PC-9 (cell line): ENCODE results near the gene SERPINB8. TPM values are rescaled to one million over a fixed set of nuclear protein-coding genes. Genes with fewer than 3 reads are reported as not detected.

ENCODE experiments used
- BruUV-seq: library from RNA; stranded (reverse); fragments of 400-500 nt; replicated peaks from 2 replicates; lab custom pipeline; 2021; lab: Mats Ljungman, UMichigan
- CTCF ChIA-PET: fragments of 300-600 bp; sonication (Branson Sonifier 250); formaldehyde crosslinking; loops from one replicate; lab custom pipeline; 2022; ENCODE audit warnings: antibody characterized with exemption; lab: Charles Lee
- POLR2A ChIA-PET: fragments of 300-600 bp; sonication (Branson Sonifier 250); formaldehyde crosslinking; loops from one replicate; lab custom pipeline; 2022; ENCODE audit warnings: antibody characterized with exemption; ENCODE audit not compliant: unreplicated experiment; lab: Charles Lee
- DNase-seq, 2 experiments: peaks; one replicate each; pipeline versions ENCODE4 v3.0.0 to v3.0.0-alpha.2; 2015 to 2022; ENCODE audit warnings: mixed read lengths in 1 of 2
- H2AFZ ChIP-seq: fragments of 200-600 bp; sonication (generic); 2 replicates; pipeline ENCODE4 v1.8.1; 2017; ENCODE audit warnings: antibody characterized with exemption
- H3F3A ChIP-seq: fragments of 200-600 bp; sonication (generic); 2 replicates; pipeline ENCODE4 v1.8.1; 2017; ENCODE audit warnings: antibody characterized with exemption, mild to moderate bottlenecking, low read depth; ENCODE audit not compliant: insufficient read depth
- H3K27ac ChIP-seq: fragments of 200-600 bp; sonication (generic); 2 replicates; pipeline ENCODE4 v1.6.1; 2016; ENCODE audit warnings: mixed run types
- H3K27me3 ChIP-seq: fragments of 200-600 bp; sonication (generic); 2 replicates; pipeline ENCODE4 v1.6.1; 2016; ENCODE audit warnings: low read depth, mixed run types; ENCODE audit not compliant: insufficient read depth
- H3K36me3 ChIP-seq: fragments of 200-600 bp; sonication (generic); 2 replicates; pipeline ENCODE4 v1.6.1; 2016; ENCODE audit warnings: low read depth, mixed run types
- H3K4me1 ChIP-seq: fragments of 200-600 bp; sonication (generic); replicated peaks from 2 replicates; pipeline ENCODE4 v1.6.1; 2016; ENCODE audit warnings: mixed run types; ENCODE audit not compliant: insufficient read depth
- H3K4me2 ChIP-seq: fragments of 200-600 bp; sonication (generic); 2 replicates; pipeline ENCODE4 v1.6.1; 2017; ENCODE audit warnings: mixed run types
- H3K4me3 ChIP-seq: fragments of 200-600 bp; sonication (generic); 2 replicates; pipeline ENCODE4 v1.6.1; 2016; ENCODE audit warnings: mixed run types
- H3K79me2 ChIP-seq: fragments of 200-600 bp; sonication (generic); 2 replicates; pipeline ENCODE4 v1.6.1; 2017; ENCODE audit warnings: low read depth, mixed run types
- H3K9me2 ChIP-seq: fragments of 200-600 bp; sonication (generic); 2 replicates; pipeline ENCODE4 v1.8.1; 2017; ENCODE audit warnings: mild to moderate bottlenecking; ENCODE audit not compliant: insufficient read depth
- H3K9me3 ChIP-seq: fragments of 200-600 bp; sonication (generic); 2 replicates; pipeline ENCODE4 v1.8.1; 2016; ENCODE audit warnings: low read depth; ENCODE audit not compliant: insufficient read depth
- H4K20me1 ChIP-seq: fragments of 200-600 bp; sonication (generic); 2 replicates; pipeline ENCODE4 v1.8.1; 2017; ENCODE audit not compliant: insufficient read depth
- EZH2 ChIP-seq: fragments of 200-600 bp; sonication (generic); IDR thresholded peaks from 2 replicates; pipeline ENCODE4 v1.8.0; 2017; ENCODE audit warnings: antibody characterized with exemption, low read depth
- intact Hi-C: fragments of 100-400 bp; cut with micrococcal nuclease; formaldehyde crosslinking; loops from one replicate; pipeline ENCODE4 v1.10.0; 2022; ENCODE audit not compliant: unreplicated experiment
- total RNA-seq: library from RNA; stranded (reverse); gene quantifications from 2 replicates; pipeline ENCODE4 v1.2.3, GENCODE V29; 2021
- TF ChIP-seq, protein P1 (sequence below): fragments of 200-600 bp; sonication (generic); conservative IDR thresholded peaks from 2 replicates; pipeline ENCODE4 v1.6.1; 2017; ENCODE audit warnings: mixed run types, antibody characterized with exemption, mild to moderate bottlenecking, moderate library complexity

The SERPINB8 gene
- total RNA-seq, 1 experiment from 2014 or later: 7.2 TPM

DNA sequence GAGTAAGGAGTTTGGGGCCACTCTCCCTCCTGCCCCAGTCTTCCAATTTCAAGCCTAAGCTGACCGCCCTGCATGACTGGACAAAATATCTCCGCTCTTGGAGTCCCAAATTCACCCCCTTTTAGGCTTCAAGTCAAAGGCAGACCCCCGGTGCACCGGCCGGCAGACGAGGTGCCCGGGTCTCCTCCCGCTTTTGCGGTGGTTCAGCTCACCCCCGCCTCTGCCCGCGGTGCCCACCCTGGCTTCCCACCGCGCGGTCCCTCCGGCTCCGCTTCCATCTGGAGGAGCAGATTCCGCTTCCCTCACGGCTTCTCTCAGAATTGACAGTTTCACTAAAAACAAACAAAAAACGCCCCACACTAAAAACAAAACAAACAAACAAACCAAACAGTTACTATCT is 56.5 kb downstream of the SERPINB8 start:
- H3K9me3 ChIP-seq: no peaks in the 10 kb centered on the region
- ChIA-PET CTCF (no interaction called here), POLR2A (no interaction called here)

DNA sequence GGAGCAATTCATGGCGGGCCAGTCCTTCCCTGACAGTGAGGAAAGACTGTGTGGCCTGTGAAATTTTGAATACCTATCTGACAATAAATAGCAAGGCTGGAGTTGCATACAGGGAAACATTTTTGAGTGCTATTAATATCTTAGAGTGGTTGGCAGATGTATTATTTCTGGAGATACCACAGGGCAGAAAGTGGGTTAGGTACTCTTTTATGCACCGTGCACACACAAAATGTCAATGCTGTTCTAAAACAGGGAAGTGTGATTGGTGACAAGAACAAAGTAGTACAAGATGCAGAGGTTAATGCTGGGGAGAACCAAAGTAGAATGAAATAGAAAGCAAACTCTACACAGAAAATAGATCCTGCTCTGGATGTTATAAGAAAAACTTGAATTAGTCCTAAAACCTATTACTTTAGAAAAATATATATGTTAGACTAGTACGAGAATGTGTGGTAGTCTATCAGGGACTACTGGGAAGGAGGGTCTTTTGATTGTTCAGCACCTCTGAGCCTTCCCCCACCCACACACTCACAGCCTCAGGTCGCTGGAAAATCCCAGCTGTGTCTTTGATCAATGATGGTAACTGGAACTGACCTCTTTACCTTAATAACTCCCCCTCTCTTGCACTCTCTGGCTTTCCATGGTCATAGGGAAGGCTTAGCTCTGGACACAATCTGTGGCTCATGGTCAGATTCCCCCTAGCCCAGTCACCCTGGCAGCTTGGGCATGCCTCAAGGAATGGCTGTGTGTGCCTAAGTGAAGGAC is 58.2 kb downstream of the SERPINB8 start:
- Histone ChIP-seq H3K79me2 (no peaks in the 10 kb centered on the region), H2AFZ (no peak overlapping the region), H3K9me2 (no peaks in the 10 kb centered on the region), H3K4me2 (no peak overlapping the region), H3K27ac (no peak overlapping the region), H3K4me3 (no peak overlapping the region), H4K20me1 (no peaks in the 10 kb centered on the region), H3K27me3 (no peaks in the 10 kb centered on the region), H3K36me3 (no peaks in the 10 kb centered on the region), H3K4me1 (no peaks in the 10 kb centered on the region), H3K9me3 (no peaks in the 10 kb centered on the region), H3F3A (no peaks in the 10 kb centered on the region)
- POLR2A ChIA-PET: no interaction called here
- DNase-seq: no peak
- CTCF ChIA-PET: no interaction called here
- no TSS peak for BruUV-seq
- TF ChIP-seq, protein P1, sequence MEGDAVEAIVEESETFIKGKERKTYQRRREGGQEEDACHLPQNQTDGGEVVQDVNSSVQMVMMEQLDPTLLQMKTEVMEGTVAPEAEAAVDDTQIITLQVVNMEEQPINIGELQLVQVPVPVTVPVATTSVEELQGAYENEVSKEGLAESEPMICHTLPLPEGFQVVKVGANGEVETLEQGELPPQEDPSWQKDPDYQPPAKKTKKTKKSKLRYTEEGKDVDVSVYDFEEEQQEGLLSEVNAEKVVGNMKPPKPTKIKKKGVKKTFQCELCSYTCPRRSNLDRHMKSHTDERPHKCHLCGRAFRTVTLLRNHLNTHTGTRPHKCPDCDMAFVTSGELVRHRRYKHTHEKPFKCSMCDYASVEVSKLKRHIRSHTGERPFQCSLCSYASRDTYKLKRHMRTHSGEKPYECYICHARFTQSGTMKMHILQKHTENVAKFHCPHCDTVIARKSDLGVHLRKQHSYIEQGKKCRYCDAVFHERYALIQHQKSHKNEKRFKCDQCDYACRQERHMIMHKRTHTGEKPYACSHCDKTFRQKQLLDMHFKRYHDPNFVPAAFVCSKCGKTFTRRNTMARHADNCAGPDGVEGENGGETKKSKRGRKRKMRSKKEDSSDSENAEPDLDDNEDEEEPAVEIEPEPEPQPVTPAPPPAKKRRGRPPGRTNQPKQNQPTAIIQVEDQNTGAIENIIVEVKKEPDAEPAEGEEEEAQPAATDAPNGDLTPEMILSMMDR: no peak
- no peak for TF ChIP-seq EZH2
- intact Hi-C loops: no loop called here

More for the DNA sequence above, 56.5 kb downstream of the SERPINB8 start:
- Histone ChIP-seq H3F3A (no peaks in the 10 kb centered on the region), H3K36me3 (no peaks in the 10 kb centered on the region), H3K4me1 (no peaks in the 10 kb centered on the region), H3K4me3 (no peak overlapping the region), H3K27me3 (no peaks in the 10 kb centered on the region), H2AFZ (no peak overlapping the region), H3K27ac (no peak overlapping the region), H3K79me2 (no peaks in the 10 kb centered on the region), H3K4me2 (no peak overlapping the region), H3K9me2 (no peaks in the 10 kb centered on the region), H4K20me1 (no peaks in the 10 kb centered on the region)
- TF ChIP-seq, protein P1: no peak
- TF ChIP-seq EZH2: no peak
- no peak for DNase-seq
- no TSS peak for BruUV-seq
- intact Hi-C loops: no loop called here

DNA sequence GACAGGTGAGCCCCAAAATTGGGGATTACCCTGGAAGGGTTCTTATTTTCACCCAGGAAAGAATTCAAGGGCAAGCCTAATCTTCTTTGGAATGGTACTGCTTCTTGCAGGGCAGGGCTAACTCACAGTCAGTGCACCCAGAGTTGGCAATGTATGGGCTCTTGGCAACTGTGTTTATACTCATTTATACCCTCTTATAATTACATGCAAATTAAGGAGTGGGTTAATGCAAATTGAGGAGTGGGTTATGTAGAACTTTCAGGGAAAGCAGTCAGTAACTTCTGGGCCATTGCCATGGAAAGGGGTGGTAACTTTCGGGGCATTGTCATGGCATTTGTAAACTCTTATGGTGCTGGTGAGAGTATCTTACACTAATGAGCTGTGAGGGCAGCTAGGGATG is 59.2 kb downstream of the SERPINB8 start:
- intact Hi-C loops: no loop called here
- H3F3A ChIP-seq: no peaks in the 10 kb centered on the region
- H3K9me2 ChIP-seq: no peaks in the 10 kb centered on the region
- H3K79me2 ChIP-seq: no peaks in the 10 kb centered on the region
- H3K36me3 ChIP-seq: no peaks in the 10 kb centered on the region
- no peaks in the 10 kb centered on the region for H3K4me1 ChIP-seq
- no peak for DNase-seq
- H3K9me3 ChIP-seq: no peaks in the 10 kb centered on the region
- ChIA-PET POLR2A (no interaction called here), CTCF (no interaction called here)
- H2AFZ ChIP-seq: no peak overlapping the region
- no peak overlapping the region for H3K4me3 ChIP-seq
- H4K20me1 ChIP-seq: no peaks in the 10 kb centered on the region
- no TSS peak for BruUV-seq
- no peak overlapping the region for H3K27ac ChIP-seq
- H3K4me2 ChIP-seq: no peak overlapping the region
- no peaks in the 10 kb centered on the region for H3K27me3 ChIP-seq
- TF ChIP-seq, protein P1: no peak
- no peak for TF ChIP-seq EZH2
